ENCODE results near the gene CDR2L. TPM values are rescaled to one million over a fixed set of nuclear protein-coding genes. Genes with fewer than 3 reads are reported as not detected.
"Not testable (repeated sequence)": the region's sequence is repeated elsewhere in the genome, so short reads cannot be mapped to it uniquely, and the experiment has no call there.

The CDR2L gene
- total RNA-seq, 4 donors from 2014 or later, result 2.0 to 5.6 (median 3.6) TPM

DNA sequence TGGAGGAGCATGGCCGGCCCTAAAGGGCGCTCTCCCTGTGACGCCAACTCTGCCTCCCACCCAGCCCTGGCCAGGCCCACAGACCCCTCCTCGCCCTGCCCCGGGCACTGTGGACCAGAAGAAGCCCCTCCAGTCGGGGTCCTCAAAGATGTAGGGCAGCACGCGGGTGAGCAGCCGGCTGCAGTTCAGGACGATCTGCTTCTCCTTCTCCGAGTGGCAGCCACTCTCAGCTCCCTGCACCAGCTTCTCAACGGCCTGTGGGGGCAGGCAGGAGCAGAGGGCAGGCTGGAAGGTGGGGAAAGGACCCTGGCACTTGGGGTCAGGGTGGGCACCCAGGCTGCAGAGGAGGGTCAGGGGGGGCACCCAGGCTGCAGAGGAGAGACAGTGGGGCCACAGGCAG is 23.8 kb upstream of the CDR2L start:
- intact Hi-C loops (cut with DNase I; ENCODE audit: low total_unique reads), result loop anchor here (10.0 kb wide), 1 partner anchor 51 kb away; the partner anchor contains the start of gene MRPL58
- in situ Hi-C loops (cut with MboI; ENCODE audit: low pct_ligation_motif_present in 1 of 4, low pct_unique_long_range_greater_than_20kb in 1 of 4, low sequenced_read_pairs in 3 of 4), result loop anchor here in 1 of 4 donors (25.0 kb wide), 1 partner anchor 224 kb away; the partner anchor contains the start of gene SUMO2
- WGBS, 2 donors (ENCODE audit: low coverage in 1 of 2), result 72 to 78% methylated on average over 6 to 12 of the region's 12 CpGs

DNA sequence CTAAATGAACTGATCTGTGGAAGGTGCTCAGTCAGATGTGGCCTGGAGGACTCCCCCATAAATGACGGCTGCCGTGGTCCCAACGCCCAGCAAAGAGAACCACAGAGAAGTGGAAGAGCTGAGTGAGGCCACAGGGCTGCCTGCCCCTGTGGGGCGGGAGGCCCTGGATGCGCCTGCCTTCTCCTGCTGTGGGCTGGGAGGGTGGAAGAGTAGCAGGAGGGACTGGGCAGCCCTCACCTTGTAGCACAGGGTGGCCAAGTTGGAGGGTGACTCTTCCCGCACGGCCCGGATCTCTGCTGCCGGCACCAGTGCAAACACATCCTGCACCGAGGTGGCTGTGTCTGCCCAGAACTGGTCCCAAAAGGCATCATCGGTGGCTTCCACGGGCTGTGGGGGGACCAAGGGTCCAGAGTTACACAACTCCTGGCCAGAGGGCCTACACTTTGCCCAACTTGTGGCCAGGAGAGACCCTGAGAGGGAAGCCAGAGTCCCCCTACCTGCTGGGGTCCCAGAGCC is 23.1 kb upstream of the CDR2L start:
- H3K27me3 ChIP-seq, result no peaks in the 10 kb centered on the region
- 85% methylated on average over 10 of the region's 12 CpGs; no CpG with 5 or more reads in 1 of the 2 donors for WGBS, 2 donors (ENCODE audit: low coverage in 1 of 2)
- H3K4me1 ChIP-seq, result peaks cover 0 to 15% (median 6%) of the 10 kb centered on the region in 4 donors
- DNase-seq, result no peak
- no peaks in the 10 kb centered on the region for H3K36me3 ChIP-seq
- no peak for TF ChIP-seq POLR2A (IDR thresholded peaks at IDR 0.05)
- TF ChIP-seq EP300 (IDR thresholded peaks at IDR 0.05; ENCODE audit: low read depth), result no peak
- no peak for TF ChIP-seq CTCF (IDR thresholded peaks at IDR 0.05)
- TF ChIP-seq POLR2AphosphoS5 (IDR thresholded peaks at IDR 0.05), result no peak
- intact Hi-C loops (cut with DNase I; ENCODE audit: low total_unique reads) (loop anchor here (10.0 kb wide), 1 partner anchor 50 kb away; the partner anchor contains the start of gene MRPL58), in situ Hi-C loops (cut with MboI; ENCODE audit: low pct_ligation_motif_present in 1 of 4, low pct_unique_long_range_greater_than_20kb in 1 of 4, low sequenced_read_pairs in 3 of 4) (loop anchor here in 1 of 4 donors (25.0 kb wide), 1 partner anchor 223 kb away; the partner anchor contains the start of gene SUMO2)
- no peak overlapping the region for H3K4me3 ChIP-seq
- no peak overlapping the region for H3K27ac ChIP-seq
- no peaks in the 10 kb centered on the region for H3K9me3 ChIP-seq

More for the DNA sequence above, 23.8 kb upstream of the CDR2L start:
- Histone ChIP-seq H3K36me3 (no peaks in the 10 kb centered on the region), H3K27ac (no peak overlapping the region), H3K4me1 (peaks cover 0 to 10% (median 4%) of the 10 kb centered on the region in 4 donors), H3K9me3 (no peaks in the 10 kb centered on the region), H3K27me3 (no peaks in the 10 kb centered on the region), H3K4me3 (no peak overlapping the region)
- DNase-seq, result no peak
- no peak for TF ChIP-seq POLR2A (IDR thresholded peaks at IDR 0.05)
- no peak for TF ChIP-seq POLR2AphosphoS5 (IDR thresholded peaks at IDR 0.05)
- TF ChIP-seq EP300 (IDR thresholded peaks at IDR 0.05; ENCODE audit: low read depth), result no peak
- TF ChIP-seq CTCF (IDR thresholded peaks at IDR 0.05), result no peak

DNA sequence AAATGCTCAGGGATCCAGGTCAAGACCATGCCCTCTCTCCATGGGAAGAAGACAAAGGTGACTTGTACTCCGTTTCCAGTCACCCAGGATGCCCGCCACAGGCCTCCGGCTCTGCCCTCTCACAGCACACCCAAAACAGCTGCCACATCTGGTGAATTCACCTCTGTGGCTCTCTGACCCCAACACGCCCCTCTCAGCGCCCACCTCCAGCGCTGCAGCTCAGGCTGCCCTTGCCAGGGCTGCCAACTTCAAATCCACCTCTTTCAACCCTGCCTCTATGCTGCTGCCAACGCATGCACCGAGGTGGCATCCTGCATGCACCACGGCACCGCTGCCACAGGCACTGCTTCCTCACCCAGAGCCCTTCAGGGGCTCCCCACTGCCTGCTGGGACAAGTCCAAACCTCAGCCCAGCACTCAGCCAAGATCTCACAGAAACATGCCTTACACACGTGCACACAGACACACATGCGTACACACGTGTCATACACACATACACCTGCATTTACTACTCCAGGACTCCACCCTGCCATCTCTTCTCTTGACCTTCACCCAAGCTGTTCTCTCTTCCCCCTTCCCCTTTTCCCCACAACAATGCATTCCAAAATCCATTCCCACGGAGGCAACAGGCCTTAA is 22.3 kb upstream of the CDR2L start:
- H3K9me3 ChIP-seq, result no peaks in the 10 kb centered on the region
- DNase-seq, result no peak
- peaks cover 0 to 15% (median 6%) of the 10 kb centered on the region in 4 donors for H3K4me1 ChIP-seq
- H3K36me3 ChIP-seq, result no peaks in the 10 kb centered on the region
- no peak overlapping the region for H3K4me3 ChIP-seq
- intact Hi-C loops (cut with DNase I; ENCODE audit: low total_unique reads), result loop anchor here (10.0 kb wide), 1 partner anchor 50 kb away; the partner anchor contains the start of gene MRPL58
- 85% methylated on average over 14 of the region's 14 CpGs; no CpG with 5 or more reads in 1 of the 2 donors for WGBS, 2 donors (ENCODE audit: low coverage in 1 of 2)
- no peak overlapping the region for H3K27ac ChIP-seq
- H3K27me3 ChIP-seq, result no peaks in the 10 kb centered on the region
- in situ Hi-C loops (cut with MboI; ENCODE audit: low pct_ligation_motif_present in 1 of 4, low pct_unique_long_range_greater_than_20kb in 1 of 4, low sequenced_read_pairs in 3 of 4), result loop anchor here in 1 of 4 donors (25.0 kb wide), 1 partner anchor 222 kb away; the partner anchor contains the start of gene SUMO2
- TF ChIP-seq POLR2A (IDR thresholded peaks at IDR 0.05) (no peak), EP300 (IDR thresholded peaks at IDR 0.05; ENCODE audit: low read depth) (no peak), CTCF (IDR thresholded peaks at IDR 0.05) (no peak), POLR2AphosphoS5 (IDR thresholded peaks at IDR 0.05) (no peak)

GRCh38 chr17:74968361-74968780 is 19.1 kb upstream of the CDR2L start:
- intact Hi-C loops (cut with DNase I; ENCODE audit: low total_unique reads), result loop anchor here (10.0 kb wide), 1 partner anchor 46 kb away; the partner anchor contains the start of gene MRPL58
- in situ Hi-C loops (cut with MboI; ENCODE audit: low pct_ligation_motif_present in 1 of 4, low pct_unique_long_range_greater_than_20kb in 1 of 4, low sequenced_read_pairs in 3 of 4), result loop anchor here in 1 of 4 donors (25.0 kb wide), 1 partner anchor 219 kb away; the partner anchor contains the start of gene SUMO2
- Histone ChIP-seq H3K27ac (no peak overlapping the region), H3K27me3 (peaks cover 27% of the 10 kb centered on the region), H3K9me3 (no peaks in the 10 kb centered on the region), H3K4me1 (peaks cover 0 to 26% (median 20%) of the 10 kb centered on the region in 4 donors), H3K36me3 (no peaks in the 10 kb centered on the region), H3K4me3 (no peak overlapping the region)
- TF ChIP-seq POLR2A (IDR thresholded peaks at IDR 0.05) (no peak), EP300 (IDR thresholded peaks at IDR 0.05; ENCODE audit: low read depth) (no peak), CTCF (IDR thresholded peaks at IDR 0.05) (no peak), POLR2AphosphoS5 (IDR thresholded peaks at IDR 0.05) (peak in 1 of 3 donors; percentile 6)
- WGBS, 2 donors (ENCODE audit: low coverage in 1 of 2), result 47% methylated on average over 5 of the region's 5 CpGs; no CpG with 5 or more reads in 1 of the 2 donors
- DNase-seq, result peak; percentile 66

GRCh38 chr17:74969501-74969900 is 17.9 kb upstream of the CDR2L start:
- H3K4me1 ChIP-seq, result peaks cover 0 to 26% (median 20%) of the 10 kb centered on the region in 4 donors
- not testable (repeated sequence) for DNase-seq, H3K9me3 ChIP-seq, H3K36me3 ChIP-seq, H3K27ac ChIP-seq, H3K4me3 ChIP-seq
- intact Hi-C loops (cut with DNase I; ENCODE audit: low total_unique reads), result loop anchor here (10.0 kb wide), 1 partner anchor 45 kb away; the partner anchor contains the start of gene MRPL58
- H3K27me3 ChIP-seq, result peaks cover 32% of the 10 kb centered on the region
- WGBS, 2 donors (ENCODE audit: low coverage in 1 of 2), result 88 to 96% methylated on average over 4 to 5 of the region's 5 CpGs
- in situ Hi-C loops (cut with MboI; ENCODE audit: low pct_ligation_motif_present in 1 of 4, low pct_unique_long_range_greater_than_20kb in 1 of 4, low sequenced_read_pairs in 3 of 4), result loop anchor here in 1 of 4 donors (25.0 kb wide), 1 partner anchor 218 kb away; the partner anchor contains the start of gene SUMO2
